Activated B cell treated with CpG ODN at 0.5 μM for 24 hours (primary cell): ENCODE data around the gene WDR91. TPM values are rescaled to one million over a fixed set of nuclear protein-coding genes. Genes with fewer than 3 reads are reported as not detected.
A peak's percentile ranks its signal among the peaks of the same experiment; 100 is the strongest.
"Not testable (repeated sequence)": the region's sequence is repeated elsewhere in the genome, so short reads cannot be mapped to it uniquely, and the experiment has no call there.

Source experiments
- ATAC-seq: fragments of 200-7000 bp; cut with Tn5 transposase; one replicate; pipeline ENCODE4 v1.10.0; 2021; ENCODE audit warnings: low read depth, mild to moderate bottlenecking, moderate library complexity
- CTCF ChIA-PET: fragments of 350-600 bp; sonication (Branson Sonifier 250); formaldehyde crosslinking; loops from one replicate; lab custom pipeline; 2021; ENCODE audit warnings: antibody characterized with exemption; lab: Charles Lee
- POLR2A ChIA-PET: fragments of 350-600 bp; sonication (Branson Sonifier 250); formaldehyde crosslinking; loops from one replicate; lab custom pipeline; 2021; ENCODE audit warnings: antibody characterized with exemption; lab: Charles Lee
- DNase-seq: peaks from one replicate; pipeline ENCODE4 v3.0.0; 2022
- H3K27ac Mint-ChIP-seq: one replicate; pipeline ENCODE4 v1.8.0; 2020; ENCODE audit warnings: mixed read lengths
- H3K27me3 Mint-ChIP-seq: one replicate; pipeline ENCODE4 v1.8.0; 2021; ENCODE audit warnings: mixed read lengths
- H3K36me3 Mint-ChIP-seq: one replicate; pipeline ENCODE4 v1.8.0; 2021; ENCODE audit warnings: low read depth, mixed read lengths
- H3K4me1 Mint-ChIP-seq: one replicate; pipeline ENCODE4 v1.8.0; 2021; ENCODE audit warnings: mixed read lengths
- H3K4me3 Mint-ChIP-seq: one replicate; pipeline ENCODE4 v1.8.0; 2020; ENCODE audit warnings: mild to moderate bottlenecking, mixed read lengths
- H3K9me3 Mint-ChIP-seq: one replicate; pipeline ENCODE4 v1.8.0; 2020; ENCODE audit warnings: mixed read lengths
- intact Hi-C: fragments of 100-400 bp; cut with micrococcal nuclease; formaldehyde crosslinking; loops from one replicate; pipeline ENCODE4 v1.15.1; 2024
- total RNA-seq: library from RNA; stranded (reverse); gene quantifications from 2 replicates; pipeline ENCODE4 v1.2.3, GENCODE V29; 2022
- TF ChIP-seq, protein P1 (sequence below): fragments of 200-600 bp; IDR thresholded peaks from one replicate; pipeline ENCODE4 v1.8.0; 2022; ENCODE audit warnings: antibody characterized with exemption, mild to moderate bottlenecking

Gene WDR91
- total RNA-seq, 1 donor from 2014 or later, result 60.1 TPM

- H3K4me3 Mint-ChIP-seq, result no peak overlapping the region
- ChIA-PET POLR2A (interaction anchor here (0.7 kb wide), 1 partner anchor 42 kb away, joined by 3 read pairs; no protein-coding TSS in a partner anchor), CTCF (interaction anchor here (1.7 kb wide), 1 partner anchor 35 kb away, joined by 5 read pairs; no protein-coding TSS in a partner anchor)
- no peaks in the 10 kb centered on the region for H3K36me3 Mint-ChIP-seq
- no peak for ATAC-seq
- no peak for DNase-seq
- TF ChIP-seq, protein P1, sequence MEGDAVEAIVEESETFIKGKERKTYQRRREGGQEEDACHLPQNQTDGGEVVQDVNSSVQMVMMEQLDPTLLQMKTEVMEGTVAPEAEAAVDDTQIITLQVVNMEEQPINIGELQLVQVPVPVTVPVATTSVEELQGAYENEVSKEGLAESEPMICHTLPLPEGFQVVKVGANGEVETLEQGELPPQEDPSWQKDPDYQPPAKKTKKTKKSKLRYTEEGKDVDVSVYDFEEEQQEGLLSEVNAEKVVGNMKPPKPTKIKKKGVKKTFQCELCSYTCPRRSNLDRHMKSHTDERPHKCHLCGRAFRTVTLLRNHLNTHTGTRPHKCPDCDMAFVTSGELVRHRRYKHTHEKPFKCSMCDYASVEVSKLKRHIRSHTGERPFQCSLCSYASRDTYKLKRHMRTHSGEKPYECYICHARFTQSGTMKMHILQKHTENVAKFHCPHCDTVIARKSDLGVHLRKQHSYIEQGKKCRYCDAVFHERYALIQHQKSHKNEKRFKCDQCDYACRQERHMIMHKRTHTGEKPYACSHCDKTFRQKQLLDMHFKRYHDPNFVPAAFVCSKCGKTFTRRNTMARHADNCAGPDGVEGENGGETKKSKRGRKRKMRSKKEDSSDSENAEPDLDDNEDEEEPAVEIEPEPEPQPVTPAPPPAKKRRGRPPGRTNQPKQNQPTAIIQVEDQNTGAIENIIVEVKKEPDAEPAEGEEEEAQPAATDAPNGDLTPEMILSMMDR, result no peak
- H3K4me1 Mint-ChIP-seq, result peaks cover 27% of the 10 kb centered on the region
- H3K27me3 Mint-ChIP-seq, result peaks cover 4% of the 10 kb centered on the region
- H3K9me3 Mint-ChIP-seq, result no peaks in the 10 kb centered on the region
- H3K27ac Mint-ChIP-seq, result no peak overlapping the region
- intact Hi-C loops, result no loop called here
Measured at GRCh38 chr7:135239263-135239662, 27.9 kb upstream of the WDR91 start.

DNA sequence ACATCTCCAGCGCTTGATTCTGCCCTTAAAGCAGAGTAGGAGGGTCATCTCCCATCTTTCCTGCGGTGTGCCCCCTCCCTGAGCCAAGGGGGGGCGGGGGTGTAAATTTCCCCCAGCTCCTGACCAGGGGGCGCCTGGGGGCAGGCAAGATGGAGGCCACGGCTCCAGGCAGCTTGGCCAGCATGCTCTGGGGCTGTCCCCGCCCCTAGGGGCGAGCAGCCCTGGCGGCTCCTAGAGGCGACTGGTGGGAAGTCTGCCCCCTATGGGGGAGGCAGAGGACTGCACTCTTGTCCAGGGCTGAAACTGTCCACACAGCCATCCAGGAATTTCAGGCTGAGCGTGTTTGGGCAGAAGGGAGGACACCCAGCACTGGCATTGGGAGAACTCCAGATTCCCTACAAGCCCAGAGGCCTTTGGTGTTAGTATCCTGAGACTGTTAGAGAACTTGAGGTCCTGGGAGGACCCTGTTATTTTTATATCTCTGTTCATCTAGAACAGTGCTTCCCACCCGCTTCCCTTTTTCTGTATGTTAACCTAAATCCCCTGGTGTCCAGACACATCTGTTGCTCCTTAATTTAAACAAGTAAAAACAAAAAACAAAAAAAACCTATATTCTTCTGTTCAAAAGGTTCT, 26.9 kb upstream of the WDR91 start:
- Mint-ChIP-seq H3K9me3 (no peaks in the 10 kb centered on the region), H3K4me3 (no peak overlapping the region), H3K27ac (no peak overlapping the region), H3K27me3 (peaks cover 4% of the 10 kb centered on the region), H3K36me3 (no peaks in the 10 kb centered on the region), H3K4me1 (peaks cover 27% of the 10 kb centered on the region)
- intact Hi-C loops, result no loop called here
- DNase-seq, result no peak
- TF ChIP-seq, protein P1, result no peak
- CTCF ChIA-PET, result interaction anchor here (1.7 kb wide), 1 partner anchor 36 kb away, joined by 5 read pairs; no protein-coding TSS in a partner anchor
- POLR2A ChIA-PET, result interaction anchor here (0.5 to 0.6 kb wide), 2 partner anchors 319 to 327 kb away, joined by 3 to 5 read pairs; no protein-coding TSS in a partner anchor
- no peak for ATAC-seq

- POLR2A ChIA-PET, result interaction anchor here (0.7 kb wide), 2 partner anchors 13 to 25 kb away, joined by 3 read pairs; partner anchors contain the start of gene WDR91
- peak; percentile 58 for ATAC-seq
- peaks cover 4% of the 10 kb centered on the region for H3K27me3 Mint-ChIP-seq
- no peaks in the 10 kb centered on the region for H3K36me3 Mint-ChIP-seq
- peak overlapping the region; percentile 13 for H3K27ac Mint-ChIP-seq
- no peaks in the 10 kb centered on the region for H3K9me3 Mint-ChIP-seq
- intact Hi-C loops, result no loop called here
- H3K4me1 Mint-ChIP-seq, result peaks cover 27% of the 10 kb centered on the region
- CTCF ChIA-PET, result interaction anchor here (1.4 kb wide), 1 partner anchor 37 kb away, joined by 3 read pairs; no protein-coding TSS in a partner anchor
- DNase-seq, result no peak
- peak overlapping the region; percentile 51 for H3K4me3 Mint-ChIP-seq
- TF ChIP-seq, protein P1, result no peak
Measured at GRCh38 chr7:135236727-135237126, 25.4 kb upstream of the WDR91 start.

- TF ChIP-seq, protein P1, result no peak
- Mint-ChIP-seq H3K9me3 (no peaks in the 10 kb centered on the region), H3K27me3 (peaks cover 7% of the 10 kb centered on the region), H3K27ac (no peak overlapping the region), H3K4me3 (no peak overlapping the region), H3K36me3 (no peaks in the 10 kb centered on the region), H3K4me1 (peaks cover 27% of the 10 kb centered on the region)
- ATAC-seq, result no peak
- CTCF ChIA-PET, result interaction anchor here (1.2 to 1.4 kb wide), 2 partner anchors 38 to 65 kb away, joined by 3 to 4 read pairs; no protein-coding TSS in a partner anchor
- no peak for DNase-seq
- POLR2A ChIA-PET, result interaction anchor here (0.7 to 1.1 kb wide), 2 partner anchors 24 to 317 kb away, joined by 3 to 5 read pairs; partner anchors contain the start of gene WDR91
- intact Hi-C loops, result no loop called here
Measured at GRCh38 chr7:135235841-135236240, 24.5 kb upstream of the WDR91 start.

- intact Hi-C loops, result no loop called here
Measured at GRCh38 chr7:135234727-135235126, 23.4 kb upstream of the WDR91 start.

DNA sequence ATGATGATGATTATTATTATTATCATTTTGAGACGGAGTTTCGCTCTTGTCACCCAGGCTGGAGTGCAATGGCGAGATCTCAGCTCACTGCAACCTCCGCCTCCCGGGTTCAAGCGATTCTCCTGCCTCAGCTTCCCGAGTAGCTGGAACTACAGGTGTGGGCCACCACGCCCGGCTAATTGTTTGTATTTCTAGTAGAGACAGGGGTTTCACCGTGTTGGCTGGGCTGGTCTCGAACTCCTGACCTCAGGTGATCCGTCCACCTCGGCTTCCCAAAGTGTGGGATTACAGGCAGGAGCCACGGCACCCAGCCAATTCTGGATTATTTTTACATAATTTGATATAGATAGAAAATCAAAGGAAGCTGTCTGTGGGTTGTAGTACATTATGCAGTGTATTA, 22.8 kb upstream of the WDR91 start:
- peaks cover 22% of the 10 kb centered on the region for H3K4me1 Mint-ChIP-seq
- H3K4me3 Mint-ChIP-seq, H3K9me3 Mint-ChIP-seq, H3K27me3 Mint-ChIP-seq, intact Hi-C loops, H3K27ac Mint-ChIP-seq, CTCF ChIA-PET, H3K36me3 Mint-ChIP-seq, DNase-seq, ATAC-seq: not testable (repeated sequence)
- POLR2A ChIA-PET, result interaction anchor here (0.5 to 1.0 kb wide), 2 partner anchors 20 to 131 kb away, joined by 3 to 5 read pairs; no protein-coding TSS in a partner anchor

More at GRCh38 chr7:135234727-135235126, 23.4 kb upstream of the WDR91 start:
- H3K4me1 Mint-ChIP-seq, result peaks cover 27% of the 10 kb centered on the region
- peaks cover 2% of the 10 kb centered on the region for H3K27me3 Mint-ChIP-seq
- ATAC-seq (no peak), DNase-seq (no peak)
- no peak overlapping the region for H3K27ac Mint-ChIP-seq
- no peaks in the 10 kb centered on the region for H3K9me3 Mint-ChIP-seq
- POLR2A ChIA-PET, result interaction anchor here (0.5 to 1.1 kb wide), 3 partner anchors 19 to 132 kb away, joined by 3 to 5 read pairs (median 5); partner anchors contain the start of gene WDR91
- H3K36me3 Mint-ChIP-seq, result no peaks in the 10 kb centered on the region
- CTCF ChIA-PET, result interaction anchor here (1.2 kb wide), 1 partner anchor 63 kb away, joined by 4 read pairs; no protein-coding TSS in a partner anchor
- TF ChIP-seq, protein P1, result no peak
- H3K4me3 Mint-ChIP-seq, result no peak overlapping the region
